A549 (cell line): ENCODE measurements around the gene KIF5A. TPM values are rescaled to one million over a fixed set of nuclear protein-coding genes. Genes with fewer than 3 reads are reported as not detected.

Source experiments
- ATAC-seq, 2 experiments: fragments of 200-7000 bp in 1 of 2; fragments of >200 bp in 1 of 2; cut with Nextera tagmentation in 1 of 2; cut with Tn5 transposase in 1 of 2; 3 replicates each; pipeline versions ENCODE4 v1.8.0 to v1.9.1; 2018 to 2020; ENCODE audit warnings: mild to moderate bottlenecking in 1 of 2, moderate library complexity in 1 of 2
- CTCF ChIA-PET: fragments of 300-600 bp; sonication (Branson Sonifier 250); formaldehyde crosslinking; extraction: SDS; loops from one replicate; lab custom pipeline; 2021; ENCODE audit warnings: antibody characterized with exemption, inconsistent platforms; lab: Yijun Ruan, JAX
- POLR2A ChIA-PET: fragments of 350-600 bp; formaldehyde crosslinking; extraction: SDS; loops from one replicate; lab custom pipeline; 2021; ENCODE audit warnings: antibody characterized with exemption, inconsistent platforms; lab: Yijun Ruan, JAX
- DNase-seq, 2 experiments: peaks; one replicate each; pipeline versions ENCODE4 v3.0.0 to v3.0.0-alpha.2; 2011 to 2016; ENCODE audit warnings: low read depth in 1 of 2, low spot score in 1 of 2
- FAIRE-seq: peaks from 2 replicates; lab custom pipeline; 2011; peaks lifted over from hg19 to GRCh38; lab: Jason Lieb, UNC
- H3K27ac ChIP-seq, 2 experiments: fragments of >200 bp; sonication (Bioruptor Twin); formaldehyde crosslinking; 3 replicates each; pipeline ENCODE4 v1.5.1; 2016 to 2017
- H3K4me1 ChIP-seq: fragments of >200 bp; sonication (Bioruptor Twin); formaldehyde crosslinking; 3 replicates; pipeline ENCODE4 v1.6.1; 2016
- H3K4me2 ChIP-seq: fragments of >200 bp; sonication (Bioruptor Twin); formaldehyde crosslinking; 3 replicates; pipeline ENCODE4 v1.6.1; 2016
- H3K4me3 ChIP-seq: fragments of >200 bp; sonication (Bioruptor Twin); formaldehyde crosslinking; 3 replicates; pipeline ENCODE4 v1.5.1; 2016
- H3K9me3 ChIP-seq: fragments of >200 bp; sonication (Bioruptor Twin); formaldehyde crosslinking; 3 replicates; pipeline ENCODE4 v1.6.1; 2016
- CBX2 ChIP-seq: fragments of 200-600 bp; sonication (generic); IDR thresholded peaks from 2 replicates; pipeline ENCODE4 v1.6.1; 2016; ENCODE audit warnings: low read depth, mild to moderate bottlenecking, borderline replicate concordance
- CEBPB ChIP-seq, 2 experiments: fragments of >200 bp in 1 of 2; sonication (Bioruptor Twin) in 1 of 2; formaldehyde crosslinking in 1 of 2; IDR thresholded peaks; 2 replicates each; pipeline ENCODE4 v1.6.1; 2012 to 2016
- CHD2 ChIP-seq: fragments of 150-350 bp; IDR thresholded peaks from 2 replicates; pipeline ENCODE4 v1.6.1; 2014; ENCODE audit warnings: low read length; ENCODE audit not compliant: partially characterized antibody
- EHMT2 ChIP-seq: fragments of 200-600 bp; sonication (generic); IDR thresholded peaks from 2 replicates; pipeline ENCODE4 v1.6.1; 2016; ENCODE audit warnings: antibody characterized with exemption, low read depth, mild to moderate bottlenecking, moderate library complexity
- EP300 ChIP-seq, 2 experiments: fragments of >200 bp; sonication (Bioruptor Twin); formaldehyde crosslinking; IDR thresholded peaks; 2 replicates in 1 of 2; 3 replicates in 1 of 2; pipeline ENCODE4 v1.6.1; 2016 to 2017
- FOSB ChIP-seq: fragments of 250-450 bp; sonication (Bioruptor Pico); IDR thresholded peaks from 2 replicates; pipeline ENCODE4 v1.5.0; 2020; ENCODE audit warnings: mild to moderate bottlenecking, moderate library complexity
- FOXS1 ChIP-seq: fragments of 250-450 bp; sonication (Bioruptor Pico); IDR thresholded peaks from 2 replicates; pipeline ENCODE4 v1.5.0; 2020; ENCODE audit warnings: mild to moderate bottlenecking, moderate library complexity
- HDAC2 ChIP-seq: fragments of 200-600 bp; sonication (generic); IDR thresholded peaks from 2 replicates; pipeline ENCODE4 v1.6.1; 2016
- HOXA7 ChIP-seq: fragments of 250-450 bp; sonication (Bioruptor Pico); IDR thresholded peaks from 2 replicates; pipeline ENCODE4 v1.5.0; 2020; ENCODE audit warnings: mild to moderate bottlenecking, moderate library complexity
- HOXB13 ChIP-seq: fragments of 250-450 bp; sonication (Bioruptor Pico); IDR thresholded peaks from 2 replicates; pipeline ENCODE4 v1.5.0; 2020; ENCODE audit warnings: low read depth, mild to moderate bottlenecking, moderate library complexity
- JUN ChIP-seq, 2 experiments: fragments of >200 bp; sonication (Bioruptor Twin); formaldehyde crosslinking; IDR thresholded peaks; 2 replicates in 1 of 2; 3 replicates in 1 of 2; pipeline ENCODE4 v1.6.1; 2016 to 2017
- KDM1A ChIP-seq: fragments of 200-600 bp; sonication (generic); IDR thresholded peaks from 2 replicates; pipeline ENCODE4 v1.6.1; 2016; ENCODE audit warnings: low read depth, mild to moderate bottlenecking
- MAZ ChIP-seq: fragments of 150-350 bp; IDR thresholded peaks from 2 replicates; pipeline ENCODE4 v1.6.1; 2014; ENCODE audit warnings: antibody characterized with exemption, low read depth, low read length, borderline replicate concordance
- NPAS2 ChIP-seq: fragments of 250-450 bp; sonication (Bioruptor Pico); IDR thresholded peaks from 2 replicates; pipeline ENCODE4 v1.8.0; 2022; ENCODE audit warnings: mild to moderate bottlenecking, moderate library complexity, borderline replicate concordance
- PHF8 ChIP-seq: fragments of 200-600 bp; sonication (generic); IDR thresholded peaks from 2 replicates; pipeline ENCODE4 v1.6.1; 2016; ENCODE audit warnings: low read depth, mild to moderate bottlenecking, antibody characterized with exemption, moderate library complexity, borderline replicate concordance
- POLR2A ChIP-seq: IDR thresholded peaks from 2 replicates; pipeline ENCODE4 v1.6.1; 2012; ENCODE audit warnings: mild to moderate bottlenecking, low read length
- POLR2AphosphoS2 ChIP-seq: conservative IDR thresholded peaks from 2 replicates; pipeline ENCODE4 v1.6.1; 2012; ENCODE audit warnings: low read length, improper control_type of control experiment, inconsistent platforms
- RFX5 ChIP-seq: fragments of 450-650 bp; IDR thresholded peaks from 2 replicates; pipeline ENCODE4 v1.7.1; 2014; ENCODE audit warnings: antibody characterized with exemption, mild to moderate bottlenecking, moderate library complexity
- RNF2 ChIP-seq: fragments of 200-600 bp; sonication (generic); IDR thresholded peaks from 2 replicates; pipeline ENCODE4 v1.6.1; 2016; ENCODE audit warnings: low read depth, mild to moderate bottlenecking, antibody characterized with exemption, moderate library complexity, borderline replicate concordance
- TFCP2L1 ChIP-seq: fragments of 250-450 bp; sonication (Bioruptor Pico); IDR thresholded peaks from 2 replicates; pipeline ENCODE4 v1.5.0; 2021; ENCODE audit warnings: mild to moderate bottlenecking
- WGBS: methylation state at CpG from one replicate; pipeline ENCODE4 v1.1.6; 2017; ENCODE audit errors: missing lambda C conversion rate; 5-methylcytosine and 5-hydroxymethylcytosine counted together
- polyA plus RNA-seq, 4 experiments: library from polyadenylated mRNA; depleted of rRNA in 3 of 4; stranded (reverse); fragments of >200 nt; fragmentation: RNase III in 1 of 4; extraction: RNeasy Plus Mini Kit Qiagen cat#74134 plus additional on column Dnase treatment in 1 of 4; gene quantifications; 2 replicates in 3 of 4; 3 replicates in 1 of 4; pipeline ENCODE4 v1.2.3, GENCODE V29; 2011 to 2017
- TF ChIP-seq, protein P1 (sequence below): fragments of 200-600 bp; sonication (generic); IDR thresholded peaks from 2 replicates; pipeline ENCODE4 v1.6.1; 2016; ENCODE audit warnings: antibody characterized with exemption, mild to moderate bottlenecking, moderate library complexity
- TF ChIP-seq, protein P2 (sequence below): fragments of 250-450 bp; sonication (Bioruptor Pico); IDR thresholded peaks from 2 replicates; pipeline ENCODE4 v1.5.0; 2020; ENCODE audit warnings: low read depth, mild to moderate bottlenecking, moderate library complexity
- TF ChIP-seq, protein P3 (sequence below): fragments of >200 bp; sonication (Bioruptor Twin); formaldehyde crosslinking; IDR thresholded peaks from 2 replicates; pipeline ENCODE4 v1.6.1; 2016

KIF5A gene
- polyA plus RNA-seq, 2 of the 4 experiments (the other 2 are of a cell fraction), result 0.61 to 0.89 TPM

DNA sequence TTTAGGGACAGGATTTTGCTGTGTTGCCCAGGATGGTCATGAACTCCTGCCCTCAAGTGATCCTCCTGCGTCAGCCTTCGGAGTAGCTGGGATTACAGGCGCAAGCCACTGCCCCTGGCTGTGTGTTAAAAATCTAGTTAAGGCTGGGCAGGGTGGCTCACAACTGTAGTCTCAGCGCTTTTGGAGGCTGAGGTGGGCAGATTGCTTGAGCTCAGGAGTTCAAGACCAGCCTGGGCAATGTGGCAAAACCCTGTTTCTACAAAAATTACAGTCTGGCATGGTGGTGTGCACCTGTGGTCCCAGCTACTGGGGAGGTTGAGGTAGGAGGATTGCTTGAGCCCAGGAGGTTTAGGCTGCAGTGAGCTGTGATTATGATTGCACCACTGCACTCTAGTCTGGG lies 38.7 kb upstream of the KIF5A start:
- TF ChIP-seq RNF2 (no peak), RFX5 (no peak), POLR2A (no peak), KDM1A (no peak), PHF8 (no peak), HDAC2 (no peak), FOXS1 (CRISPR knock-in tag) (no peak), CHD2 (no peak), MAZ (no peak), EP300 (IDR thresholded peaks at IDR 0.05) (no peak), CEBPB (IDR thresholded peaks at IDR 0.05) (no peak), EHMT2 (no peak), TFCP2L1 (CRISPR knock-in tag) (no peak)
- TF ChIP-seq, protein P1, sequence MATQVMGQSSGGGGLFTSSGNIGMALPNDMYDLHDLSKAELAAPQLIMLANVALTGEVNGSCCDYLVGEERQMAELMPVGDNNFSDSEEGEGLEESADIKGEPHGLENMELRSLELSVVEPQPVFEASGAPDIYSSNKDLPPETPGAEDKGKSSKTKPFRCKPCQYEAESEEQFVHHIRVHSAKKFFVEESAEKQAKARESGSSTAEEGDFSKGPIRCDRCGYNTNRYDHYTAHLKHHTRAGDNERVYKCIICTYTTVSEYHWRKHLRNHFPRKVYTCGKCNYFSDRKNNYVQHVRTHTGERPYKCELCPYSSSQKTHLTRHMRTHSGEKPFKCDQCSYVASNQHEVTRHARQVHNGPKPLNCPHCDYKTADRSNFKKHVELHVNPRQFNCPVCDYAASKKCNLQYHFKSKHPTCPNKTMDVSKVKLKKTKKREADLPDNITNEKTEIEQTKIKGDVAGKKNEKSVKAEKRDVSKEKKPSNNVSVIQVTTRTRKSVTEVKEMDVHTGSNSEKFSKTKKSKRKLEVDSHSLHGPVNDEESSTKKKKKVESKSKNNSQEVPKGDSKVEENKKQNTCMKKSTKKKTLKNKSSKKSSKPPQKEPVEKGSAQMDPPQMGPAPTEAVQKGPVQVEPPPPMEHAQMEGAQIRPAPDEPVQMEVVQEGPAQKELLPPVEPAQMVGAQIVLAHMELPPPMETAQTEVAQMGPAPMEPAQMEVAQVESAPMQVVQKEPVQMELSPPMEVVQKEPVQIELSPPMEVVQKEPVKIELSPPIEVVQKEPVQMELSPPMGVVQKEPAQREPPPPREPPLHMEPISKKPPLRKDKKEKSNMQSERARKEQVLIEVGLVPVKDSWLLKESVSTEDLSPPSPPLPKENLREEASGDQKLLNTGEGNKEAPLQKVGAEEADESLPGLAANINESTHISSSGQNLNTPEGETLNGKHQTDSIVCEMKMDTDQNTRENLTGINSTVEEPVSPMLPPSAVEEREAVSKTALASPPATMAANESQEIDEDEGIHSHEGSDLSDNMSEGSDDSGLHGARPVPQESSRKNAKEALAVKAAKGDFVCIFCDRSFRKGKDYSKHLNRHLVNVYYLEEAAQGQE, result no peak
- CTCF ChIA-PET, result interaction anchor here (0.6 to 2.1 kb wide), 5 partner anchors 8 to 72 kb away, joined by 3 to 11 read pairs (median 3); no protein-coding TSS in a partner anchor
- ATAC-seq, result no peak
- DNase-seq, result no peak
- no peak for FAIRE-seq
- POLR2A ChIA-PET, result interaction anchor here (0.6 to 1.6 kb wide), 4 partner anchors 8 to 1685 kb away, joined by 3 to 5 read pairs (median 5); no protein-coding TSS in a partner anchor
- Histone ChIP-seq H3K27ac (no peak overlapping the region), H3K4me3 (no peak overlapping the region), H3K4me1 (no peaks in the 10 kb centered on the region; the same call in 2 of the 3 replicates), H3K4me2 (no peak overlapping the region), H3K9me3 (no peaks in the 10 kb centered on the region)
- WGBS, result 91% methylated on average over 4 of the region's 4 CpGs

DNA sequence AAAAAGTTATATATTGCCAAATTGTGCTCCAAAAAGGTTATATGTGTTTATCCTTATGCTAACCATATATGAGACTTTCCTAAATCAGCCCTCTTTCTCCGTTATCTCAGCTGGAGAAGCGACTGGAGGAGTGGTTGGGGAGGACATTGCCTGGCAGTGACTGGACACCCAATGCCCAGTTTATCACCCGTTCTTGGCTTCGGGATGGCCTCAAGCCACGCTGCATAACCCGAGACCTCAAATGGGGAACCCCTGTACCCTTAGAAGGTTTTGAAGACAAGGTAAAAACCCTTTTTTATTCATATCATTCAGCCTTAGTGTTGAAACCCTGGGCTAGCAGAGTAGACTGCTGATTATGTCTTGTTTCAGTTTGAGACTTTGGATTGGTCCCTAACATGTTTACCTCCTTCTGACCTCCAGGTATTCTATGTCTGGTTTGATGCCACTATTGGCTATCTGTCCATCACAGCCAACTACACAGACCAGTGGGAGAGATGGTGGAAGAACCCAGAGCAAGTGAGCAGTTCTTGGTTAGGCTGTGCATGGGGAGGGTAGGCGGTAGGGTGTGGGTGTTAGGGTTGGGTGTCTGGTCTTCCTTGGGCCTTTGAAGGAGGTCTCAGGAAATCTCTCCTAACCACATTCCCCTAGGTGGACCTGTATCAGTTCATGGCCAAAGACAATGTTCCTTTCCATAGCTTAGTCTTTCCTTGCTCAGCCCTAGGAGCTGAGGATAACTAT lies 38.1 kb upstream of the KIF5A start:
- ChIA-PET POLR2A (interaction anchor here (0.6 to 1.6 kb wide), 5 partner anchors 7 to 1684 kb away, joined by 3 to 5 read pairs (median 5); partner anchors contain the start of gene DDIT3), CTCF (interaction anchor here (0.6 to 2.1 kb wide), 5 partner anchors 9 to 205 kb away, joined by 3 to 11 read pairs (median 3); no protein-coding TSS in a partner anchor)
- DNase-seq, result no peak
- Histone ChIP-seq H3K4me2 (no peak overlapping the region), H3K9me3 (no peaks in the 10 kb centered on the region), H3K4me3 (no peak overlapping the region), H3K4me1 (peaks cover 4% of the 10 kb centered on the region; the same call in 2 of the 3 replicates), H3K27ac (no peak overlapping the region)
- WGBS, result 95% methylated on average over 7 of the region's 7 CpGs
- no peak for FAIRE-seq
- no peak for ATAC-seq
- TF ChIP-seq CBX2 (no peak), HOXA7 (CRISPR knock-in tag) (no peak), FOSB (CRISPR knock-in tag) (no peak), POLR2AphosphoS2 (0 out of 2 replicates have a peak, but pooled peaks have one; percentile 53), NPAS2 (no peak), JUN (IDR thresholded peaks at IDR 0.05) (no peak), HOXB13 (CRISPR knock-in tag) (no peak)
- TF ChIP-seq, protein P2, sequence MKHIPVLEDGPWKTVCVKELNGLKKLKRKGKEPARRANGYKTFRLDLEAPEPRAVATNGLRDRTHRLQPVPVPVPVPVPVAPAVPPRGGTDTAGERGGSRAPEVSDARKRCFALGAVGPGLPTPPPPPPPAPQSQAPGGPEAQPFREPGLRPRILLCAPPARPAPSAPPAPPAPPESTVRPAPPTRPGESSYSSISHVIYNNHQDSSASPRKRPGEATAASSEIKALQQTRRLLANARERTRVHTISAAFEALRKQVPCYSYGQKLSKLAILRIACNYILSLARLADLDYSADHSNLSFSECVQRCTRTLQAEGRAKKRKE (CRISPR knock-in tag), result no peak
- TF ChIP-seq, protein P3, sequence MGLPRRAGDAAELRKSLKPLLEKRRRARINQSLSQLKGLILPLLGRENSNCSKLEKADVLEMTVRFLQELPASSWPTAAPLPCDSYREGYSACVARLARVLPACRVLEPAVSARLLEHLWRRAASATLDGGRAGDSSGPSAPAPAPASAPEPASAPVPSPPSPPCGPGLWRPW, result no peak
